Thyroid gland (tissue), 4 donors: Measurements from ENCODE around the gene DDX49. TPM values are rescaled to one million over a fixed set of nuclear protein-coding genes. Genes with fewer than 3 reads are reported as not detected.

Experiments
- DNase-seq, 2 donors: peaks; one replicate each; pipeline ENCODE4 v3.0.0-alpha.2; 2019
- H3K27ac ChIP-seq, 3 donors: fragments of 200-600 bp; sonication (generic); 1 replicate in 2 of 3; 2 replicates in 1 of 3; pipeline ENCODE4 v1.5.1; 2016 to 2019; ENCODE audit warnings: mild to moderate bottlenecking in 1 of 3, moderate library complexity in 1 of 3
- H3K27me3 ChIP-seq: fragments of 200-600 bp; sonication (generic); one replicate; pipeline ENCODE4 v1.5.1; 2019
- H3K36me3 ChIP-seq, 2 donors: fragments of 200-600 bp; sonication (generic); one replicate each; pipeline ENCODE4 v1.5.1; 2016 to 2019
- H3K4me1 ChIP-seq, 2 donors: fragments of 200-600 bp; sonication (generic); one replicate each; pipeline ENCODE4 v1.5.1; 2017 to 2019
- H3K4me3 ChIP-seq, 3 donors: fragments of 200-600 bp; sonication (generic); replicated peaks in 1 of 3; 1 replicate in 2 of 3; 2 replicates in 1 of 3; pipeline ENCODE4 v1.5.1; 2016; ENCODE audit warnings: mild to moderate bottlenecking in 1 of 3
- H3K9me3 ChIP-seq: fragments of 200-600 bp; sonication (generic); one replicate; pipeline ENCODE4 v1.5.1; 2017
- CTCF ChIP-seq, 6 experiments: fragments of 200-600 bp in 3 of 6; fragments of 450-650 bp in 3 of 6; sonication (generic) in 3 of 6; IDR thresholded peaks; one replicate each; pipeline ENCODE4 v1.5.1; 2016 to 2019; ENCODE audit warnings: antibody characterized with exemption in 6 of 6, mild to moderate bottlenecking in 2 of 6, inconsistent platforms in 1 of 6, moderate library complexity in 1 of 6
- POLR2A ChIP-seq, 2 donors: fragments of 450-650 bp; IDR thresholded peaks; one replicate each; pipeline ENCODE4 v1.6.1; 2017; ENCODE audit warnings: antibody characterized with exemption in 2 of 2, mild to moderate bottlenecking in 2 of 2, moderate library complexity in 1 of 2
- WGBS, 2 donors: methylation state at CpG; one replicate each; pipeline ENCODE4 v1.1.5; 2017; 5-methylcytosine and 5-hydroxymethylcytosine counted together
- intact Hi-C: fragments of 100-400 bp; cut with DNase I; formaldehyde crosslinking; loops from one replicate; pipeline ENCODE4 v1.15.1; 2023
- total RNA-seq, 4 donors: library from RNA; depleted of rRNA; stranded (reverse); fragments of >200 nt; gene quantifications; one replicate each; pipeline ENCODE4 v1.2.3, GENCODE V29; 2016

DDX49 gene
- total RNA-seq, 4 donors from 2014 or later, result 33.5 to 63.7 (median 46.0) TPM

DNA sequence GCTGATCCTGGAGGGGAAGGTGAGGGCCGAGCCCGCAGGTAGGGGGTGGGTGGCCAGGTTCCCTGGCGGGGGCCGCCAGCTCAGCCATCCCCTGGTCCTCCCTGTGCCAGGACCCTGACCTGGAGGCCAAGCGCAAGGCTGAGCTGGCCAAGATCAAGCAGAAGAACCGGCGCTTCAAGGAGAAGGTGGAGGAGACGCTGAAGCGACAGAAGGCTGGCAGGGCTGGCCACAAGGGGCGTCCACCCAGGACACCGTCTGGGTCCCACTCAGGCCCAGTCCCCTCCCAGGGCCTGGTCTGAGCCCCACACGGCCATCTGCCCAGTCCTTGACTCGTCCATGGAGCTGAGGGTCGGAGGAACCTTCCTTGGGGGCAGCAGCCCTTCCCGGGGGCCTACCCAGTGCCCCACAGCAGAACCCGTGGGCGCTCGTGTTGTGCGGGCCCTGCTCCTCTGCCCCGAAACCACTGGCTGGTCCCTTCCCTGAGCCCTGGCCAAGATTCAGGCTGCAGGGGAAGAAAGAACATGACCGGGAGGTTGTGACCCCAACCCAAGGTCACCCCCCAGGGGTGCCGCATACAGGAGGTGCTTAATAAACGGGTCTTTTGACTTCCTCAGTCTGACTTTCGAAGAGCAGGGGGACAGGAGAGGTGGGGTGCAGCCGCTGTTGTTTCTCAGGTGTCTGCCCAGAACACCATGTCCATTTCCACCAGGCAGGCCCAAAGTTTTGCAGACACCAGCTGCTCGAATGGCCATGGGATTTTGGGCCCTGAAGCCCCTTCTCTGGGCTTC is 8.7 kb downstream of the DDX49 start:
- intact Hi-C loops, result no loop called here
- H3K4me3 ChIP-seq, result no peak overlapping the region
- no peak for TF ChIP-seq CTCF (IDR thresholded peaks at IDR 0.05)
- TF ChIP-seq POLR2A (IDR thresholded peaks at IDR 0.05), result no peak
- peaks cover 38 to 59% of the 10 kb centered on the region in 2 donors for H3K36me3 ChIP-seq
- H3K27ac ChIP-seq, result no peak overlapping the region
- no peak for DNase-seq
- 93 to 95% methylated on average over 20 of the region's 26 CpGs for WGBS, 2 donors
- no peaks in the 10 kb centered on the region for H3K27me3 ChIP-seq
- H3K9me3 ChIP-seq, result no peaks in the 10 kb centered on the region
- no peaks in the 10 kb centered on the region for H3K4me1 ChIP-seq

GRCh38 chr19:18929311-18929710 is 9.8 kb downstream of the DDX49 start:
- 95% methylated on average over 19 to 22 of the region's 25 CpGs for WGBS, 2 donors
- DNase-seq, result no peak
- Histone ChIP-seq H3K4me1 (no peaks in the 10 kb centered on the region), H3K4me3 (no peak overlapping the region), H3K27me3 (no peaks in the 10 kb centered on the region), H3K9me3 (no peaks in the 10 kb centered on the region), H3K36me3 (peaks cover 28 to 57% of the 10 kb centered on the region in 2 donors), H3K27ac (no peak overlapping the region)
- intact Hi-C loops, result no loop called here
- TF ChIP-seq CTCF (IDR thresholded peaks at IDR 0.05) (no peak), POLR2A (IDR thresholded peaks at IDR 0.05) (no peak)

DNA sequence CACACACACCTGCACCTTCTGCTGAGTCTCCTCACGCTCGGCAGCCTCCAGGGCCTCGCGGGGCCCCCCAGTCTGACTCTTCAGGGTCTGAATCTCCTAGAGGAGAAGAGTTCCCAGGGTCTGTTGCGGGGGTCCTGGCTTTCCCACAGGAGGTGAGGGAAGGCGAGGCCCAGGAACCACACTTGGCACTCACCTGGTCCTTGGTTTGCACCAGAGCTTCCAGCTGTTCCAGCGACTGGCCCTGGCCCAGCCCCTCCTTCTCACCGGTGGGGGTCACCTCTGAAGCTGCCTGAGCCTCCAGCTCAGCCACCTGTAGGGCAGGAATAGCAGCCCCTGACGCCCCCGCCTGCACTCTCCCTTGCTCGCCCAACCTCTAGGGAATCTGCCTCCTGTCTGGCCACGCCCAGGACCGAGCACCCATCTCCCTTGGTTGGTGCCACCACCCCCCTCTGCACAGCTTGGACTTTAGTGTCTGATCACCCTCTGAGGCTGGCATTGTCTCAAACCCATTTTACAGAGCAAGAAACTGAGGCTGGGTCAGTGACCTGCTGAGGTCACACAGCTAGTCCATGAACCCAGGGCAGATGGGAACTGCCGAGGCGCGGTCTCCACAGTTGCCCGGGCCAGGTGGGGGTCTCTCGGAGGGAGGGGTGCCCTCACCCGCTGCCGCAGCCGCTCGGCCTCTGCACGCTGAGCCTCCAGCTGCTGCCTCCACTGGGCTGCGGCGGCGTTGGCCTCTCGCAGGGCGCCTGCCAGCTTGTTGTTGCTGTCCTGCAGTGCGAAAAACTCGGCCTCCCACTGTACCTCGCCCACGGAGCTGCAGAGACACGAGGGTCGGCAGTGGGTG is 12.0 kb downstream of the DDX49 start:
- intact Hi-C loops, result no loop called here
- DNase-seq, result no peak
- TF ChIP-seq POLR2A (IDR thresholded peaks at IDR 0.05) (no peak), CTCF (IDR thresholded peaks at IDR 0.05) (no peak)
- Histone ChIP-seq H3K36me3 (peaks cover 19 to 39% of the 10 kb centered on the region in 2 donors), H3K9me3 (no peaks in the 10 kb centered on the region), H3K27ac (no peak overlapping the region), H3K4me3 (no peak overlapping the region), H3K27me3 (no peaks in the 10 kb centered on the region), H3K4me1 (no peaks in the 10 kb centered on the region)
- 90 to 94% methylated on average over 13 to 17 of the region's 34 CpGs for WGBS, 2 donors

DNA sequence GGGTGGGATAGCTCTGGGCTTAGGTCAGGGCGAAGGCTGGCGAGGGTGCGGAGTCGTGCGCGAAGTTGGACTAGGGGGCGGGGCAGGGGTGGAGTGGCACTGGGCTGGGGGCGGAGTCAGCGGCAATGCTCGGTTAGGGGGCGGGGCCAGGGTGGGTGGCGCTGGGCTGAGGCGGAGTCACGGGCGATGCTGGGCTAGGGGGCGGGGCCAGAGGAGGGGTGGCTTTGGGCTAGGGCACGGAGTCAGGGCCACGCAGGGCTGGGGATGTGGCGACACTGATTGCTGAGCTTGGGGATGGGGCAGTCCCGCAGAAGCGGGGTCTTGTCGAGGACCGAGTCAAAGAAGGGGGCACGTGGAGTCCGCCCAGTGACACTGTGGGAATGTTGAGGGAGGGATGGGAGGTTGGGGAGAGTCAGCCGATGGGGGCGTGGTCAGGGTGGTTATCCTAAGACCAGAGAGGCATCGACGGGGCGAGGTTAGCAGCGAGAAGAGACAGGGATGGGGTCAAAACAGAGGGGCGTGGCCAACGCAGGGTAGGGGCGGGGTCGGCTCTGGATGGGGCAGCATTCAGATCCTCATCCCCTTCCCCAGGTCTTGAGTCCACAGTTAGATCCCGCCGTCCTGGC is 12.8 kb downstream of the DDX49 start:
- peaks cover 18 to 39% of the 10 kb centered on the region in 2 donors for H3K36me3 ChIP-seq
- H3K4me3 ChIP-seq, result no peak overlapping the region
- intact Hi-C loops, result no loop called here
- no peak overlapping the region for H3K27ac ChIP-seq
- H3K4me1 ChIP-seq, result no peaks in the 10 kb centered on the region
- no peaks in the 10 kb centered on the region for H3K27me3 ChIP-seq
- WGBS, 2 donors, result 60 to 69% methylated on average over 30 to 36 of the region's 37 CpGs
- TF ChIP-seq CTCF (IDR thresholded peaks at IDR 0.05) (no peak), POLR2A (IDR thresholded peaks at IDR 0.05) (no peak)
- DNase-seq, result peak; percentile 46 to 48
- H3K9me3 ChIP-seq, result no peaks in the 10 kb centered on the region
